Lower lobe of right lung (tissue), 2 donors: ENCODE results near the gene BMP7. TPM values are rescaled to one million over a fixed set of nuclear protein-coding genes. Genes with fewer than 3 reads are reported as not detected.
"Not testable (repeated sequence)": the region's sequence is repeated elsewhere in the genome, so short reads cannot be mapped to it uniquely, and the experiment has no call there.

Experiments used
- ATAC-seq, 2 donors: fragments of 200-7000 bp; cut with Tn5 transposase; one replicate each; pipeline ENCODE4 v1.9.1; 2020 to 2022; ENCODE audit warnings: mild to moderate bottlenecking in 2 of 2, moderate library complexity in 2 of 2
- DNase-seq: peaks from one replicate; pipeline ENCODE4 v3.0.0-alpha.2; 2020
- H3K27ac ChIP-seq: fragments of 200-600 bp; one replicate; pipeline ENCODE4 v1.8.0; 2022
- H3K27me3 ChIP-seq: fragments of 200-600 bp; one replicate; pipeline ENCODE4 v1.8.0; 2022; ENCODE audit warnings: low read depth
- H3K36me3 ChIP-seq: fragments of 200-600 bp; one replicate; pipeline ENCODE4 v1.8.0; 2022; ENCODE audit warnings: mild to moderate bottlenecking
- H3K4me1 ChIP-seq: fragments of 200-600 bp; one replicate; pipeline ENCODE4 v1.8.0; 2022
- H3K4me3 ChIP-seq: fragments of 200-600 bp; one replicate; pipeline ENCODE4 v1.8.0; 2022; ENCODE audit warnings: mild to moderate bottlenecking
- H3K9me3 ChIP-seq: fragments of 200-600 bp; one replicate; pipeline ENCODE4 v1.8.0; 2022
- intact Hi-C: fragments of 100-400 bp; cut with DNase I; formaldehyde crosslinking; loops from one replicate; pipeline ENCODE4 v1.11.0; 2022
- total RNA-seq: library from RNA; stranded (reverse); fragmentation: NEBNext Ultra II Directional; extraction: Animal tissue kit (Norgen Biotek cat#: 25700); gene quantifications from one replicate; pipeline ENCODE4 v1.2.1, GENCODE V29; 2021
- TF ChIP-seq, protein P1 (sequence below): fragments of 200-600 bp; IDR thresholded peaks from one replicate; pipeline ENCODE4 v1.8.0; 2022; ENCODE audit warnings: antibody characterized with exemption, mild to moderate bottlenecking
- donor health status: DM: no; HTN: yes; CAD: no; lungs with severe emphysema.

The BMP7 gene
- total RNA-seq, 1 donor from 2014 or later: 0.74 TPM

DNA sequence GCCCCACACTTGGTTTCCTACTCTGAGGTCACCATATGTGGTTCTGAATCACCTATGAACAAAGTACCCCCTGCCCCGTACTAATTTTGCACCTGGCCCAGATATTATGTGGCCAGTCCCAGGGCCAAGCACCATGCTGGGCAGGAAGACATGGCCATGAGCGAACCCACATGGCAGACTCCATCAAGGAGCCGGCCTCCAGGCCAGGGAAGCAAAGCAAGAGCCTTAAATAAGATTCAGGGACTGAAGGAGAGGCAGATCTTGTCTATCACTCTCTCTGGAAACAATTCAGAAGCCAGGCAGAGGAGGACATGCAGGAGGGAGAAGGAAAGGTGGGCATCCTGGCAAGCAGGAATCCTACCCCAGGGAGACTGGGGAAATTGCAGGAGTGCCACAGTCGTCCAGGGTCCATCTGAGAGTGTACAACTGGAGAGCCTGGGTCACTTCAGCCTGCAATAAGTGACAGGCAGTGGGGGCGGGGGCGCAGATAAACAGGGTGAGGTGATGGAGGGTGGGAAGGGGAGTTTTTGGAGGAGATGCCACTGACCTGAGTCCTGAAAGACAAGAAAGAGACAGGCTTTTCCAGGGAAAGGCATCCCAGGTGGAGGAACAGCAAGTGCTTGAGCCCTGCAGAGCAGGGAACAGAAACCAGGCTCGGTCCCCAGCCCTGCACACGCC, 2.1 kb upstream of the BMP7 start:
- no peaks in the 10 kb centered on the region for H3K36me3 ChIP-seq
- peaks cover 48% of the 10 kb centered on the region for H3K27me3 ChIP-seq
- H3K4me3 ChIP-seq: no peak overlapping the region
- ATAC-seq (no peak), DNase-seq (no peak)
- no peaks in the 10 kb centered on the region for H3K9me3 ChIP-seq
- intact Hi-C loops: no loop called here
- H3K4me1 ChIP-seq: no peaks in the 10 kb centered on the region
- H3K27ac ChIP-seq: no peak overlapping the region
- TF ChIP-seq, protein P1, sequence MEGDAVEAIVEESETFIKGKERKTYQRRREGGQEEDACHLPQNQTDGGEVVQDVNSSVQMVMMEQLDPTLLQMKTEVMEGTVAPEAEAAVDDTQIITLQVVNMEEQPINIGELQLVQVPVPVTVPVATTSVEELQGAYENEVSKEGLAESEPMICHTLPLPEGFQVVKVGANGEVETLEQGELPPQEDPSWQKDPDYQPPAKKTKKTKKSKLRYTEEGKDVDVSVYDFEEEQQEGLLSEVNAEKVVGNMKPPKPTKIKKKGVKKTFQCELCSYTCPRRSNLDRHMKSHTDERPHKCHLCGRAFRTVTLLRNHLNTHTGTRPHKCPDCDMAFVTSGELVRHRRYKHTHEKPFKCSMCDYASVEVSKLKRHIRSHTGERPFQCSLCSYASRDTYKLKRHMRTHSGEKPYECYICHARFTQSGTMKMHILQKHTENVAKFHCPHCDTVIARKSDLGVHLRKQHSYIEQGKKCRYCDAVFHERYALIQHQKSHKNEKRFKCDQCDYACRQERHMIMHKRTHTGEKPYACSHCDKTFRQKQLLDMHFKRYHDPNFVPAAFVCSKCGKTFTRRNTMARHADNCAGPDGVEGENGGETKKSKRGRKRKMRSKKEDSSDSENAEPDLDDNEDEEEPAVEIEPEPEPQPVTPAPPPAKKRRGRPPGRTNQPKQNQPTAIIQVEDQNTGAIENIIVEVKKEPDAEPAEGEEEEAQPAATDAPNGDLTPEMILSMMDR: no peak

GRCh38 chr20:57267158-57267821, 849 bp upstream of the BMP7 start:
- no peaks in the 10 kb centered on the region for H3K9me3 ChIP-seq
- intact Hi-C loops: no loop called here
- peaks cover 60% of the 10 kb centered on the region for H3K27me3 ChIP-seq
- H3K4me1 ChIP-seq: no peaks in the 10 kb centered on the region
- H3K36me3 ChIP-seq: no peaks in the 10 kb centered on the region
- ATAC-seq: no peak
- TF ChIP-seq, protein P1: no peak
- H3K27ac ChIP-seq: no peak overlapping the region
- DNase-seq: no peak
- H3K4me3 ChIP-seq: no peak overlapping the region

DNA sequence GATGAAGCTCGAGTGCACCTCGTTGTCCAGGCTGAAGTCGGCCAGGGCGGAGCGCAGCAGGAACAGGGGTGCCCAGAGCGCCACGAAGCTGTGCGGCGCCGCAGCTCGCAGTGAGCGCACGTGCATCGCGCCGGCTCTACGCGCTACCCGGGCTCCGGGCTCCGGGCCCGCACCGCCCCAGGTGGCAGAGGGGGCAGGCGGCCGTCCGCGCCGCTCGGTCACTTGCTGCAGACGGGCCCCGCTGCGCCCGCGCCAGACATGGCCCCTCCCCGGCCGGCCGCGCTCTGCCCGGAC, 497 bp downstream of the BMP7 start:
- peak in 1 of 2 donors; percentile 15 for ATAC-seq
- TF ChIP-seq, protein P1: no peak
- Histone ChIP-seq H3K27ac (no peak overlapping the region), H3K4me3 (peak overlapping the region; percentile 41), H3K9me3 (no peaks in the 10 kb centered on the region), H3K27me3 (peaks cover 73% of the 10 kb centered on the region), H3K4me1 (no peaks in the 10 kb centered on the region), H3K36me3 (no peaks in the 10 kb centered on the region)
- intact Hi-C loops: no loop called here
- DNase-seq: no peak

- ATAC-seq: peak in 1 of 2 donors; percentile 4
Measured at GRCh38 chr20:57265336-57265996, 975 bp downstream of the BMP7 start.

GRCh38 chr20:57264908-57265335, 1.5 kb downstream of the BMP7 start:
- intact Hi-C loops, ATAC-seq, H3K4me1 ChIP-seq: not testable (repeated sequence)

More at GRCh38 chr20:57265336-57265996, 975 bp downstream of the BMP7 start:
- TF ChIP-seq, protein P1: no peak
- Histone ChIP-seq H3K27ac (no peak overlapping the region), H3K4me3 (peak overlapping the region; percentile 41), H3K36me3 (no peaks in the 10 kb centered on the region), H3K4me1 (no peaks in the 10 kb centered on the region), H3K27me3 (peaks cover 76% of the 10 kb centered on the region), H3K9me3 (no peaks in the 10 kb centered on the region)
- intact Hi-C loops: no loop called here
- no peak for DNase-seq

More at GRCh38 chr20:57264908-57265335, 1.5 kb downstream of the BMP7 start:
- H3K4me3 ChIP-seq: peak overlapping the region; percentile 41
- H3K36me3 ChIP-seq, DNase-seq, H3K27ac ChIP-seq, H3K9me3 ChIP-seq: not testable (repeated sequence)
- H3K27me3 ChIP-seq: peaks cover 81% of the 10 kb centered on the region
